GM18498 (cell line): ENCODE results near the gene NCAM2.
"Not testable (repeated sequence)": the region's sequence is repeated elsewhere in the genome, so short reads cannot be mapped to it uniquely, and the experiment has no call there.

Source experiments
- ATAC-seq: cut with Tn5 transposase; IDR thresholded peaks from one replicate; pipeline ENCODE4 v1.9.1; 2021; ENCODE audit warnings: mild to moderate bottlenecking, moderate library complexity; ENCODE audit not compliant: unreplicated experiment

The NCAM2 gene

GRCh38 chr21:21290751-21291150 is 292.5 kb downstream of the NCAM2 start:
- no peak for ATAC-seq

GRCh38 chr21:21291883-21292569 is 293.8 kb downstream of the NCAM2 start:
- no peak for ATAC-seq

GRCh38 chr21:21295303-21295702 is 297.1 kb downstream of the NCAM2 start:
- ATAC-seq = no peak

GRCh38 chr21:21297211-21297610 is 299.0 kb downstream of the NCAM2 start:
- ATAC-seq = no peak

GRCh38 chr21:21301013-21301412 is 302.8 kb downstream of the NCAM2 start:
- no peak for ATAC-seq

GRCh38 chr21:21309510-21309909 is 311.3 kb downstream of the NCAM2 start:
- ATAC-seq = no peak

- no peak for ATAC-seq
Observed at GRCh38 chr21:21324297-21324696, 326.1 kb downstream of the NCAM2 start.

- ATAC-seq = no peak
Observed at GRCh38 chr21:21332492-21332891, 334.3 kb downstream of the NCAM2 start.

- ATAC-seq = no peak
Observed at GRCh38 chr21:21341041-21341440, 342.8 kb downstream of the NCAM2 start.

GRCh38 chr21:21345296-21345695 is 347.1 kb downstream of the NCAM2 start:
- ATAC-seq = no peak

GRCh38 chr21:21345872-21346271 is 347.7 kb downstream of the NCAM2 start:
- ATAC-seq = no peak

- ATAC-seq = no peak
Observed at GRCh38 chr21:21366277-21366676, 368.1 kb downstream of the NCAM2 start.

- no peak for ATAC-seq
Observed at GRCh38 chr21:21367583-21367982, 369.4 kb downstream of the NCAM2 start.

- ATAC-seq = no peak
Observed at GRCh38 chr21:21373969-21374368, 375.8 kb downstream of the NCAM2 start.

GRCh38 chr21:21383126-21383525 is 384.9 kb downstream of the NCAM2 start:
- no peak for ATAC-seq

GRCh38 chr21:21384977-21385376 is 386.8 kb downstream of the NCAM2 start:
- ATAC-seq = no peak

GRCh38 chr21:21385404-21385803 is 387.2 kb downstream of the NCAM2 start:
- ATAC-seq = no peak

- ATAC-seq = no peak
Observed at GRCh38 chr21:21387916-21388315, 389.7 kb downstream of the NCAM2 start.

GRCh38 chr21:21394064-21394463 is 395.9 kb downstream of the NCAM2 start:
- no peak for ATAC-seq

GRCh38 chr21:21396424-21396823 is 398.2 kb downstream of the NCAM2 start:
- no peak for ATAC-seq

- ATAC-seq = no peak
Observed at GRCh38 chr21:21397464-21397863, 399.3 kb downstream of the NCAM2 start.

- no peak for ATAC-seq
Observed at GRCh38 chr21:21401444-21401843, 403.2 kb downstream of the NCAM2 start.

- ATAC-seq = not testable (repeated sequence)
Observed at GRCh38 chr21:21402187-21402586, 404.0 kb downstream of the NCAM2 start.
